Endothelial cell of umbilical vein (primary cell): ENCODE data around the gene PNPLA3. TPM values are rescaled to one million over a fixed set of nuclear protein-coding genes. Genes with fewer than 3 reads are reported as not detected.

Experiments
- BruUV-seq: library from RNA; stranded (reverse); fragments of 400-500 nt; replicated peaks from 2 replicates; lab custom pipeline; 2021; lab: Mats Ljungman, UMichigan
- CTCF ChIA-PET: fragments of 300-600, 350-600 bp; sonication (Branson Sonifier 250); formaldehyde crosslinking; loops from one replicate; lab custom pipeline; 2021; ENCODE audit warnings: antibody characterized with exemption, inconsistent platforms; lab: Charles Lee
- POLR2A ChIA-PET: fragments of 300-600, 350-600 bp; sonication (Branson Sonifier 250); formaldehyde crosslinking; loops from one replicate; lab custom pipeline; 2021; ENCODE audit warnings: antibody characterized with exemption, inconsistent platforms; lab: Charles Lee
- DNase-seq: peaks from one replicate; pipeline ENCODE4 v3.0.0-alpha.2; 2011; ENCODE audit warnings: low read depth, low spot score
- FAIRE-seq: peaks from 2 replicates; lab custom pipeline; 2011; peaks lifted over from hg19 to GRCh38; lab: Jason Lieb, UNC
- H2AFZ ChIP-seq: 2 replicates; pipeline ENCODE4 v1.6.0; 2012; ENCODE audit warnings: low read depth, low read length, control low read depth, inconsistent platforms
- H3K27ac ChIP-seq: 2 replicates; pipeline ENCODE4 v1.5.1; 2011; ENCODE audit warnings: low read depth, mild to moderate bottlenecking, control low read depth, low read length, moderate library complexity; ENCODE audit not compliant: insufficient read depth
- H3K27me3 ChIP-seq, 2 experiments: 2 replicates each; pipeline versions ENCODE4 v1.6.0 to v1.6.1; 2011; ENCODE audit warnings: low read length in 2 of 2, mixed read lengths in 1 of 2; ENCODE audit not compliant: control insufficient read depth in 2 of 2, insufficient read depth in 2 of 2
- H3K36me3 ChIP-seq, 2 experiments: 2 replicates in 1 of 2; 3 replicates in 1 of 2; pipeline ENCODE4 v1.5.1; 2011; ENCODE audit warnings: low read length in 2 of 2, mild to moderate bottlenecking in 1 of 2, moderate library complexity in 1 of 2; ENCODE audit not compliant: control insufficient read depth in 2 of 2, insufficient read depth in 2 of 2; ENCODE audit errors: extremely low read depth in 1 of 2
- H3K4me1 ChIP-seq: 3 replicates; pipeline ENCODE4 v1.5.1; 2011; ENCODE audit warnings: mild to moderate bottlenecking, low read length; ENCODE audit not compliant: control insufficient read depth, insufficient read depth; ENCODE audit errors: extremely low read depth
- H3K4me2 ChIP-seq: 2 replicates; pipeline ENCODE4 v1.6.1; 2011; ENCODE audit warnings: low read length, control low read depth, mixed read lengths; ENCODE audit not compliant: insufficient read depth
- H3K4me3 ChIP-seq, 3 experiments: fragments of 200-600 bp in 1 of 3; sonication (generic), shearing (Covaris generic) in 1 of 3; replicated peaks in 1 of 3; 2 replicates each; pipeline ENCODE4 v1.5.1; 2011 to 2016; ENCODE audit warnings: control low read depth in 3 of 3, low read length in 3 of 3, mild to moderate bottlenecking in 2 of 3, inconsistent platforms in 1 of 3, low read depth in 1 of 3, moderate library complexity in 1 of 3; ENCODE audit not compliant: insufficient read depth in 1 of 3
- H3K79me2 ChIP-seq: 2 replicates; pipeline ENCODE4 v1.6.0; 2012; ENCODE audit warnings: low read length, inconsistent platforms; ENCODE audit not compliant: control insufficient read depth, insufficient read depth
- H3K9ac ChIP-seq: replicated peaks from 2 replicates; pipeline ENCODE3; 2011; ENCODE audit warnings: low read length, control low read depth; ENCODE audit not compliant: insufficient read depth; ENCODE audit errors: extremely low read depth
- H3K9me1 ChIP-seq: replicated peaks from 3 replicates; pipeline ENCODE4 v1.6.0; 2011; ENCODE audit warnings: mild to moderate bottlenecking, low read length; ENCODE audit not compliant: control insufficient read depth, insufficient read depth; ENCODE audit errors: extremely low read depth
- H3K9me3 ChIP-seq: replicated peaks from 2 replicates; pipeline ENCODE4 v1.5.1; 2012; ENCODE audit warnings: low read length, inconsistent platforms; ENCODE audit not compliant: control insufficient read depth, insufficient read depth
- H4K20me1 ChIP-seq: replicated peaks from 2 replicates; pipeline ENCODE3; 2011; ENCODE audit warnings: mild to moderate bottlenecking, low read length; ENCODE audit not compliant: control insufficient read depth, insufficient read depth; ENCODE audit errors: extremely low read depth
- FOS ChIP-seq: IDR thresholded peaks from 2 replicates; pipeline ENCODE4 v1.6.1; 2011; ENCODE audit warnings: mild to moderate bottlenecking, low read length, moderate library complexity, borderline replicate concordance; ENCODE audit not compliant: insufficient read depth
- GATA2 ChIP-seq: IDR thresholded peaks from 2 replicates; pipeline ENCODE4 v1.7.0; 2011; ENCODE audit warnings: low read depth, mild to moderate bottlenecking, moderate library complexity, mixed read lengths, low read length; ENCODE audit not compliant: insufficient read length, insufficient read depth
- dilution Hi-C: fragments of 300-500 bp; cut with MboI; formaldehyde crosslinking; loops from one replicate; pipeline ENCODE4 v1.15.0; 2019; ENCODE audit warnings: low sequenced_read_pairs; ENCODE audit not compliant: extremely low pct_ligation_motif_present
- intact Hi-C: fragments of 100-400 bp; cut with micrococcal nuclease; formaldehyde crosslinking; loops from one replicate; pipeline ENCODE4 v1.10.0; 2022
- polyA plus RNA-seq, 4 experiments: library from polyadenylated mRNA; depleted of rRNA in 3 of 4; stranded (reverse) in 3 of 4; unstranded in 1 of 4; fragments of >200 nt; gene quantifications; 2 replicates each; pipeline versions ENCODE4 v1.2.1 to v1.2.3, GENCODE V29; 2011 to 2012; ENCODE audit warnings: missing spikeins in 1 of 4
- total RNA-seq: library from RNA; stranded (reverse); gene quantifications from 2 replicates; pipeline ENCODE4 v1.2.3, GENCODE V29; 2021
- TF ChIP-seq, protein P1 (sequence below), 2 donors: IDR thresholded peaks; 1 replicate in 1 of 2; 2 replicates in 1 of 2; pipeline ENCODE4 v1.5.1; 2011; ENCODE audit warnings: low read length in 2 of 2, mild to moderate bottlenecking in 2 of 2, moderate library complexity in 2 of 2, control low read depth in 1 of 2, inconsistent platforms in 1 of 2, low read depth in 1 of 2; ENCODE audit not compliant: insufficient read depth in 1 of 2; ENCODE audit errors: extremely low read depth in 1 of 2

The PNPLA3 gene
- total and polyA plus RNA-seq, 2 donors (not counting 3 experiments of a cell fraction or from before 2014, with no cell fraction given), result 5.3 to 12.3 TPM

DNA sequence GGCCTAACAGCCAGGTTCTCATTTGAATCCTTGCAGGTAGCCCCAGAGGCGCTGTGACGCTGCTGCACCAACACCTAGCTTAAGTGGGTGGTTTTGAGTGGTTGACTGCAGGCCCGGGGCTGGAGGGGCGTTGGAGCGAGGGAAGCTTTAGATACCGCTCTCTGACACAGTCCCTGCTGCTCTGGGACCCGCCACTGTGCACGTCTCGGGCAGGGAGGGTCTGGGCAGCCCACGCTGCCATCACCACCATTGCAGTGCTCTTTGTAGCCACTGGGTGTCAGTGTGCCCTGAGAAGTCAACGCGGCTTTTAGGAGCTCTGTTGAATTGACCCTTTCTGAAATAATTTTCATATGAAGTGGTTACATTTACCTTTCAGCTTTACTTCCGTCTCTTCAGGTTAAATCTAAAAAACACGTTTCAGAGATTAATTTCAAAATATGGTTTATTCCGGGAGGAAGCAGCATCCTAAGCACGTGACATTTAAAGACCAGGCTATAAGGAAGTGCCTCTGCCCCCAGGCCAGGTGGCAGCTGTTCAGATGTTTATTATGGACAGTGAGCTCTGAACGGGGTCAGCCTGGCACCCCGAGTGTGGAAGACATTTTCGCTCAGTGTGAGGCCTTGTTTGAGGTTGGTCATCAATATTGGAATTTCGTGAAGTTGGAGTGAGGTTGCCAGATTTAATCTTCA, 69.6 kb downstream of the PNPLA3 start:
- Histone ChIP-seq H3K36me3 (peaks cover 16 to 33% of the 10 kb centered on the region in 2 experiments), H3K4me1 (peaks cover 6% of the 10 kb centered on the region), H2AFZ (no peak overlapping the region), H3K4me2 (no peak overlapping the region), H3K9me1 (no peaks in the 10 kb centered on the region), H4K20me1 (no peaks in the 10 kb centered on the region), H3K79me2 (peaks cover 3% of the 10 kb centered on the region), H3K27me3 (no peaks in the 10 kb centered on the region), H3K9ac (no peak overlapping the region), H3K9me3 (no peaks in the 10 kb centered on the region), H3K4me3 (no peak overlapping the region), H3K27ac (no peak overlapping the region)
- peak; percentile 53 for DNase-seq
- FAIRE-seq, result peak; percentile 95
- dilution Hi-C loops, result no loop called here
- POLR2A ChIA-PET, result interaction anchor here (1.2 kb wide), 1 partner anchor 93 kb away, joined by 6 read pairs; no protein-coding TSS in a partner anchor
- intact Hi-C loops, result loop anchor here (1.0 to 5.0 kb wide), 4 partner anchors 92 to 633 kb away; no protein-coding TSS in a partner anchor
- TF ChIP-seq, protein P1, sequence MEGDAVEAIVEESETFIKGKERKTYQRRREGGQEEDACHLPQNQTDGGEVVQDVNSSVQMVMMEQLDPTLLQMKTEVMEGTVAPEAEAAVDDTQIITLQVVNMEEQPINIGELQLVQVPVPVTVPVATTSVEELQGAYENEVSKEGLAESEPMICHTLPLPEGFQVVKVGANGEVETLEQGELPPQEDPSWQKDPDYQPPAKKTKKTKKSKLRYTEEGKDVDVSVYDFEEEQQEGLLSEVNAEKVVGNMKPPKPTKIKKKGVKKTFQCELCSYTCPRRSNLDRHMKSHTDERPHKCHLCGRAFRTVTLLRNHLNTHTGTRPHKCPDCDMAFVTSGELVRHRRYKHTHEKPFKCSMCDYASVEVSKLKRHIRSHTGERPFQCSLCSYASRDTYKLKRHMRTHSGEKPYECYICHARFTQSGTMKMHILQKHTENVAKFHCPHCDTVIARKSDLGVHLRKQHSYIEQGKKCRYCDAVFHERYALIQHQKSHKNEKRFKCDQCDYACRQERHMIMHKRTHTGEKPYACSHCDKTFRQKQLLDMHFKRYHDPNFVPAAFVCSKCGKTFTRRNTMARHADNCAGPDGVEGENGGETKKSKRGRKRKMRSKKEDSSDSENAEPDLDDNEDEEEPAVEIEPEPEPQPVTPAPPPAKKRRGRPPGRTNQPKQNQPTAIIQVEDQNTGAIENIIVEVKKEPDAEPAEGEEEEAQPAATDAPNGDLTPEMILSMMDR (IDR thresholded peaks at IDR 0.05; ENCODE audit: extremely low read depth in 1 of 2, insufficient read depth in 1 of 2, low read depth in 1 of 2, low read length in 2 of 2), result peak; percentile 90 to 94
- no peak for TF ChIP-seq GATA2
- CTCF ChIA-PET, result interaction anchor here (0.5 to 10.3 kb wide), 70 partner anchors 9 to 691 kb away, joined by 3 to 640 read pairs (median 5); partner anchors contain the start of genes PARVG and SAMM50
- no TSS peak for BruUV-seq

DNA sequence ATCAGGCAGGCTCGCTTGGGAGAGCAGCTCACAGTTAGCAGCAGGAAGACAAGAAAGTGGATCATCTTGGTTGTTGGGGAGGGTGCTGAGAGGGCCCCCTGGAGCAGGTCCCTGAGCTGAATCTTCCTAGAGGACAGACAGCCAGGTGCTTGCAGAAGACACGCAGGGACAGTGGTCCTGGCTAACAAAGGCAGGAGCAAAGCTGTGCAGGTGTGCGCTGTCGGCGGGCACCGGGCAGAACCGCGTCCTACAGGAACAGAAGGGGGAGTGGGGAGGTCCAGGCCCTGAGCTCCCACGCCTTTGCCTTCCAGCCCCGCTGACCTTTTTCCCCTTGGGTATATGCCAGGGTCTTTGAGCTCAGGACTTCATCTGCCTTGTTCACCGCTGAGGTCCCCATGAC, 70.4 kb downstream of the PNPLA3 start:
- H3K36me3 ChIP-seq, result peaks cover 17 to 34% of the 10 kb centered on the region in 2 experiments
- POLR2A ChIA-PET, result interaction anchor here (1.2 kb wide), 1 partner anchor 92 kb away, joined by 6 read pairs; no protein-coding TSS in a partner anchor
- CTCF ChIA-PET, result interaction anchor here (0.9 to 10.3 kb wide), 26 partner anchors 10 to 691 kb away, joined by 3 to 640 read pairs (median 6); partner anchors contain the start of genes PARVG and SAMM50

More for the DNA sequence above, 70.4 kb downstream of the PNPLA3 start:
- dilution Hi-C loops, result no loop called here
- H3K4me3 ChIP-seq, result no peak overlapping the region
- peaks cover 6% of the 10 kb centered on the region for H3K4me1 ChIP-seq
- no peaks in the 10 kb centered on the region for H3K9me1 ChIP-seq
- no peak overlapping the region for H2AFZ ChIP-seq
- H3K27me3 ChIP-seq, result no peaks in the 10 kb centered on the region
- no peak for DNase-seq
- no peak overlapping the region for H3K9ac ChIP-seq
- no peaks in the 10 kb centered on the region for H3K9me3 ChIP-seq
- no peak overlapping the region for H3K4me2 ChIP-seq
- no peaks in the 10 kb centered on the region for H4K20me1 ChIP-seq
- intact Hi-C loops, result loop anchor here (5.0 kb wide), 2 partner anchors 333 to 573 kb away; no protein-coding TSS in a partner anchor
- no peak overlapping the region for H3K27ac ChIP-seq
- BruUV-seq, result no TSS peak
- no peak for TF ChIP-seq FOS
- FAIRE-seq, result no peak
- H3K79me2 ChIP-seq, result peaks cover 3% of the 10 kb centered on the region
